Stomach (tissue), 4 donors: Measurements from ENCODE around the gene ZFHX3.

ENCODE experiments used
- POLR2AphosphoS5 ChIP-seq, 3 donors: sonication (generic); formaldehyde crosslinking; IDR thresholded peaks; one replicate each; pipeline ENCODE4 v1.6.1; 2016; ENCODE audit warnings: antibody characterized with exemption in 3 of 3
- TF ChIP-seq, protein P1 (sequence below), 7 experiments: fragments of 450-650 bp in 4 of 7; fragments of 200-600 bp in 3 of 7; sonication (generic) in 3 of 7; IDR thresholded peaks; one replicate each; pipeline ENCODE4 v1.5.1; 2016 to 2019; ENCODE audit warnings: antibody characterized with exemption in 7 of 7, control low read depth in 2 of 7, mild to moderate bottlenecking in 1 of 7

DNA sequence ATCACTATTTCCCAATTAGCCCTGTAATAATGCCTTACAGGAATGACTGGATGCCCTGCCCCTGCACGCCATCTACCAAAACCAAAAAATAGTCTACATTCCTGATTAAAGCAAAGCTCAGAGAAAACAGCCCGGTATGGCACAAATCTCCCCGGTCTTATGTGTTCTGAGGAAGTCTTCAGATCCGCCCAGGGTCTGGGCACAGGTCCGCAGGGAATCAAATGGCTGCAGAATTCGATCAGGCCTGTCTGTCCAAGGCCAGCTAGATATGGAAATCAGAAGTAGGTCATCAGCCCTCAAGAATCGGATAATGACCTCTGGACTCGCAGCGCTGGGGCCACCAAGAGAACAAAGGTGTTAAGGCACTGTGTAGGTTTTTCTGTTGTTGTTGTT is 171.0 kb downstream of the ZFHX3 start:
- TF ChIP-seq, protein P1, sequence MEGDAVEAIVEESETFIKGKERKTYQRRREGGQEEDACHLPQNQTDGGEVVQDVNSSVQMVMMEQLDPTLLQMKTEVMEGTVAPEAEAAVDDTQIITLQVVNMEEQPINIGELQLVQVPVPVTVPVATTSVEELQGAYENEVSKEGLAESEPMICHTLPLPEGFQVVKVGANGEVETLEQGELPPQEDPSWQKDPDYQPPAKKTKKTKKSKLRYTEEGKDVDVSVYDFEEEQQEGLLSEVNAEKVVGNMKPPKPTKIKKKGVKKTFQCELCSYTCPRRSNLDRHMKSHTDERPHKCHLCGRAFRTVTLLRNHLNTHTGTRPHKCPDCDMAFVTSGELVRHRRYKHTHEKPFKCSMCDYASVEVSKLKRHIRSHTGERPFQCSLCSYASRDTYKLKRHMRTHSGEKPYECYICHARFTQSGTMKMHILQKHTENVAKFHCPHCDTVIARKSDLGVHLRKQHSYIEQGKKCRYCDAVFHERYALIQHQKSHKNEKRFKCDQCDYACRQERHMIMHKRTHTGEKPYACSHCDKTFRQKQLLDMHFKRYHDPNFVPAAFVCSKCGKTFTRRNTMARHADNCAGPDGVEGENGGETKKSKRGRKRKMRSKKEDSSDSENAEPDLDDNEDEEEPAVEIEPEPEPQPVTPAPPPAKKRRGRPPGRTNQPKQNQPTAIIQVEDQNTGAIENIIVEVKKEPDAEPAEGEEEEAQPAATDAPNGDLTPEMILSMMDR (IDR thresholded peaks at IDR 0.05) = no peak
- no peak for TF ChIP-seq POLR2AphosphoS5 (IDR thresholded peaks at IDR 0.05)
